Gastroesophageal sphincter (tissue), 3 donors: ENCODE results near the gene SORD.

Experiments used
- CTCF ChIP-seq, 4 experiments: fragments of 200-600 bp in 2 of 4; fragments of 450-650 bp in 2 of 4; sonication (generic) in 1 of 4; IDR thresholded peaks; one replicate each; pipeline ENCODE4 v1.5.1; 2017 to 2019; ENCODE audit warnings: antibody characterized with exemption in 4 of 4, mild to moderate bottlenecking in 2 of 4, moderate library complexity in 2 of 4
- EP300 ChIP-seq: sonication (generic); formaldehyde crosslinking; IDR thresholded peaks from one replicate; pipeline ENCODE4 v1.6.1; 2017; ENCODE audit warnings: antibody characterized with exemption, mild to moderate bottlenecking
- POLR2AphosphoS5 ChIP-seq: sonication (generic); formaldehyde crosslinking; IDR thresholded peaks from one replicate; pipeline ENCODE4 v1.6.1; 2017; ENCODE audit warnings: antibody characterized with exemption

DNA sequence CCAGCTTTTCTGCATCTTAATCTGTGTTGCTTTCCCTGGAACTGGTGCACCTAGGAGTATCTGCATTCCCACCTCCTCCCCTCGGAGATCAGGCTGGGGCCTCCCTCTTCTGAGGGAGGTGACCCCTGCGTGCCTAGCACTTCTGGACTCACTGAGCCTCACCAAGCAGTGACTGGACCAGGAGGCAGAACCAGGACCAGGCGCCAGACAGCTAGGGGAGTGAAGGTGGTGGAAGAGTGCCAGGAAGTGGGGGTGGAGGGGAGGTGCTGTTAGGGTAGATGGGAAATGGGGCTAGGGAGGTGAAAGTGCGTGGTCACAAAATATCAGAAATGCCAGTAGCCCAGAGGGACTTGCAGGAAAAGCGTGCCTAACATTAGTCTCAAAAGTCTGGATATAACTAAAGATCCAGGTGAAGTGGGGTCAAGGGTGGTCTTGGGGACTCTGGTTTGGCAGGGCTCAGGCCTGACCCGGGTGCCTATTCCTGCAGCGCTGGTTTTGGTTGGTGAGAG lies 92.4 kb downstream of the SORD start:
- TF ChIP-seq CTCF (IDR thresholded peaks at IDR 0.05) (no peak), POLR2AphosphoS5 (no peak), EP300 (no peak)
